HG03103 (cell line): Measurements from ENCODE around the gene ESR1.
"Not testable (repeated sequence)": the region's sequence is repeated elsewhere in the genome, so short reads cannot be mapped to it uniquely, and the experiment has no call there.

Experiments
- ATAC-seq: cut with Tn5 transposase; IDR thresholded peaks from one replicate; pipeline ENCODE4 v1.9.1; 2021; ENCODE audit warnings: low read depth; ENCODE audit not compliant: unreplicated experiment

ESR1 gene

DNA sequence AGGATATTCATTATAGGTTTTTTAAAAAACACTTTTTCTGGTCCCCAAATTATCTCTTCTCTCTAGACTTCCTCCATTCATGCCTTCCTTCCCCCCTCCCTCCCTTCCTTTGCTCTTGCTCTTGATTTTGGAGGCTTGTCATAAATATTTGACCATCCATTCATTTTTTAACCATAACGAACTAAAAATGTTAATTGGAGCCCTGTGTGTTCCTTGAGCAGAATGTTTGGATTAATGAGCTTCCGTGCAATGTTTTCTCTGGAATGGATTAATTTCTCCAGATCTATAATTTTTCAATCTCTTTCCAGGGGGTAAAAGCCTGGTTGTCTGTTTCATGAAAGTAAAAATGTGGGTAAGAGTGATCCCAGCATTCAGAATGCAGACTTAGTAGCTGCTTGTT lies 155.5 kb downstream of the ESR1 start:
- ATAC-seq: no peak

GRCh38 chr6:151964412-151964811 lies 156.9 kb downstream of the ESR1 start:
- not testable (repeated sequence) for ATAC-seq

GRCh38 chr6:151974061-151974617 lies 166.7 kb downstream of the ESR1 start:
- no peak for ATAC-seq

DNA sequence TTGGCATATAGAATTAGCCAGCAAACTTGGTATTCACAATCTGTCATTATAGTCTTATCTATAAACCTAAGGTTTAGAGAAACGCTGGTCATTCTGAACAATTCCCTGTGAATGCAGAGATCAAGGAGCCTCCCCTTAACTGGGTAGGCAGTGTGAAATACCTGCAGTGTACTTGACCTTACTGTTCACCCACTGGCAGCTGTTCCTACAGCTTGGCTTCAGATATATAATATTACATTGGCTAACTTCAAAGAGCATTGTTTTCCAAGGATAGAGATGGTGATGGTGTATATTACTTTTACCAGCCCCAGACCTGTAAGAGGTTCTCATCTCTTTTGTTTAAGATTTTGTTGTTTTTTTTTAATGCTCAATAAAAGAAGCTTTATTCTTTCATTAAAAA lies 168.3 kb downstream of the ESR1 start:
- ATAC-seq: no peak

GRCh38 chr6:151988199-151988598 lies 180.7 kb downstream of the ESR1 start:
- not testable (repeated sequence) for ATAC-seq

GRCh38 chr6:151992091-151992490 lies 184.6 kb downstream of the ESR1 start:
- no peak for ATAC-seq

GRCh38 chr6:151993364-151993763 lies 185.9 kb downstream of the ESR1 start:
- no peak for ATAC-seq

DNA sequence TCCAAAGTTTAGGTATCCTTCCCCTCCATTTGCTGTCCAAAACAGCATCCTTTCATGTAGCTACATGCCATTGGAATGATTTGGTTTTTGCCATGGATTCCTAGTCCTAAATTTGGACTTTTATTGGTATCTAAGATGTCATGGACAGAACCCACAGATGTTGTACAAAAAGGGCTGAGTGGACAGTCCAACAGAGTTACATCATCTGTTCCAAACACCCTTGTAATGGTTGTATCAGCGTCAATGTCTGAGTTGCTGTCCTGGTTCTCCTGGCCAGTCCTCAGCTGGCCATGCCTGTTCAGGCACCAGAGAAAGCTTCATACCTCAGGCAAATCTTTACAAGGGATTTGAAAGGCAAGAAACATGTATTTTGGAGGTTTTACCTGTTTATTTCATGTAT lies 191.3 kb downstream of the ESR1 start:
- no peak for ATAC-seq

GRCh38 chr6:151999194-151999593 lies 191.7 kb downstream of the ESR1 start:
- ATAC-seq: no peak

- no peak for ATAC-seq
Observed at GRCh38 chr6:152001408-152001807, 193.9 kb downstream of the ESR1 start.

- ATAC-seq: no peak
Observed at GRCh38 chr6:152002306-152002705, 194.8 kb downstream of the ESR1 start.

GRCh38 chr6:152004036-152004566 lies 196.6 kb downstream of the ESR1 start:
- no peak for ATAC-seq

DNA sequence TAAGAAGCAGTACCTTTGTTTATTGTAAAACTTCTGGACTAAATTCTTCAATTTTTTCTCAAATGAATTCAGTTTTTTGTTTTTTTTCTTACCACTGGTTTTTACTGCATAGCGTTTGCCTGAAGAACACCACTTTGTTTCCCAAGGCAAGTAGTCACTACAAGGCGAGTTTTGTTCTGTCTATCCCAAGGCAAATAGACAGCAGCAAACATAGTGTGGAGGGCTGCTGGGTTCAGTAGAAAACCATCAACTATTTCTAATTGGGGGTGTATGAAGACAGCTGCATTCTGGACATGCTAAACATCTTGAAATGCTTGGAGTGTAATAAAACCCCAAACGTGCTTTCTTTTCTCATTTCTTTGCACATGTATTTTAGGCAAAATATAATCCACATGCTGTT lies 197.4 kb downstream of the ESR1 start:
- no peak for ATAC-seq

GRCh38 chr6:152008779-152009178 lies 201.3 kb downstream of the ESR1 start:
- ATAC-seq: no peak

GRCh38 chr6:152012227-152012626 lies 204.7 kb downstream of the ESR1 start:
- ATAC-seq: no peak

DNA sequence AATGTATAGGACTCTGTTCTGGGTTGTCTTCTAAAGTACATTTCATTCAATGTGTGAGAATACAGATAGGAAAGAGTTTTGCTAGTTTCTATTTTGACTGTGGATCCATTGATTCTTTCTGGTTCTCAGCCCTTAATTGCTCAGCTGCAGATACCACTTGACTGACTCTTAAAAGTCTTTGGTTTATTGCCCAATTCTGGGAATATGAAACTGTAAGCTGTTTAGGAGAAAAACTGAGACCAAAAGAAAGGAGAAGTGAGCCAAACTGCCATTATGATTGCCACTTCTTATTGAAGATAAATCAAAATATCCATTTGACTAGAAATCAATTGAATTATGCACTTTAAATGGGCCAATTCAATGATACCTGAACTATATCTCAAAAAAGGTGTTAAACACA lies 211.4 kb downstream of the ESR1 start:
- ATAC-seq: no peak

GRCh38 chr6:152022303-152022702 lies 214.8 kb downstream of the ESR1 start:
- no peak for ATAC-seq

- ATAC-seq: no peak
Observed at GRCh38 chr6:152023613-152024012, 216.1 kb downstream of the ESR1 start.

- no peak for ATAC-seq
Observed at GRCh38 chr6:152026291-152026690, 218.8 kb downstream of the ESR1 start.

- ATAC-seq: not testable (repeated sequence)
Observed at GRCh38 chr6:152026744-152027143, 219.3 kb downstream of the ESR1 start.

DNA sequence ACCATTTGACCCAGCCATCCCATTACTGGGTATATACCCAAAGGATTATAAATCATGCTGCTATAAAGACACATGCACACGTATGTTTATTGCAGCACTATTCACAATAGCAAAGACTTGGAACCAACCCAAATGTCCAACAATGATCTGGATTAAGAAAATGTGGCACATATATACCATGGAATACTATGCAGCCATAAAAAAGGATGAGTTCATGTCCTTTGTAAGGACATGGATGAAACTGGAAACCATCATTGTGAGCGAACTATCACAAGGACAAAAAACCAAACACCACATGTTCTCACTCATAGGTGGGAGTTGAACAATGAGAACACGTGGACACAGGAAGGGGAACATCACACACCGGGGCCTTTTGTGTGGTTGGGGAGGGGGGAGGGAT lies 226.3 kb downstream of the ESR1 start:
- ATAC-seq: not testable (repeated sequence)

DNA sequence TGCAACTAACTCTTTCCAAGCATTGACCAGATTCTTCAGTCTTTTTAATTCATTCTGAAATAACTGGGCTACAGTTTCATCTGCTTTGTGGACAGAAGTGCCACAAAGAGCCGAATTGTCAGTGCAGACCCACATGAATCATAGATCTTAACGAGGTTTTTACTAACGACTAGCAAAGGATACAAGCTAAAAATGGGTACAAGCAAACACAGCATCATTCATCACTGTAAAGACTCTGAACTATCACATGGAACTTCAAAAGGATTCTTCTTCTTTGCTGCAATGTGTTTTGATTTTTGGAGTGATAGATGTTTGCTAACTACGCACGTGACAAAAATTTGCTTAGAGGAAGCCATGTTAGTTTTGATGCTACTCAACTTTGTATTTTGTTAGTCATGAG lies 227.1 kb downstream of the ESR1 start:
- no peak for ATAC-seq

DNA sequence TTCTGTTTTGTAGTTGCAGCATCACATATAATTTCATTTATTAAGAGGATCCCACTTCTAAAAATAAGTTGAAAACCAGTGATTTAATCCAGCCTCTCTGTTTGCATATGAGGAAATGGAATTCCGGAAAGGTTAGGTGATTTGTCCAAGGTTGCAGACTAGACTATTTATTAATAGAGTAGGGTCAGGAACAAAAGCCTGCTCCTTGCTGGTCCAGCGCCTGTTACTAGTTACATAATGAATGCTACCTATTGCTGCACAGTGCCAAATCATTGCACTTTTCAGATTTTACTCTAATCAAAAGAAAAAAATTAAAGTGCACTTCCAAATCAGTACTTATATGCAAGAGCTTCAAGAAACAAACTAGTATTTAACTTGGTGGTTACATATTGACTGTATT lies 238.6 kb downstream of the ESR1 start:
- ATAC-seq: no peak
